H1 (cell line): Measurements from ENCODE around the gene EEPD1. TPM values are rescaled to one million over a fixed set of nuclear protein-coding genes. Genes with fewer than 3 reads are reported as not detected.
A peak's percentile ranks its signal among the peaks of the same experiment; 100 is the strongest.

Source experiments
- CTCF ChIA-PET: fragments of 300-600 bp; sonication (Branson Sonifier 250); formaldehyde crosslinking; loops from one replicate; lab custom pipeline; 2021; ENCODE audit not compliant: partially characterized antibody; lab: Charles Lee
- POLR2A ChIA-PET: fragments of 300-600 bp; sonication (Branson Sonifier 250); formaldehyde crosslinking; loops from one replicate; lab custom pipeline; 2021; ENCODE audit warnings: inconsistent platforms; ENCODE audit not compliant: partially characterized antibody; lab: Charles Lee
- DNase-seq, 2 experiments: peaks; one replicate each; pipeline versions ENCODE4 v3.0.0 to v3.0.0-alpha.2; 2010 to 2022; ENCODE audit warnings: low spot score in 2 of 2, low read depth in 1 of 2, mixed read lengths in 1 of 2
- FAIRE-seq: peaks from 2 replicates; lab custom pipeline; 2011; peaks lifted over from hg19 to GRCh38; lab: Jason Lieb, UNC
- H2AFZ ChIP-seq: 2 replicates; pipeline ENCODE4 v1.8.1; 2012; ENCODE audit warnings: low read length, inconsistent platforms
- H2AK5ac ChIP-seq: 2 replicates; pipeline ENCODE4 v1.6.1; 2013; ENCODE audit warnings: low read depth, low read length
- H2BK120ac ChIP-seq: replicated peaks from 2 replicates; pipeline ENCODE3; 2013; ENCODE audit warnings: low read depth, low read length, inconsistent platforms
- H2BK12ac ChIP-seq: 2 replicates; pipeline ENCODE4 v1.6.1; 2013; ENCODE audit warnings: low read depth, low read length
- H2BK15ac ChIP-seq: 2 replicates; pipeline ENCODE4 v1.6.1; 2013; ENCODE audit warnings: low read length
- H2BK20ac ChIP-seq: 2 replicates; pipeline ENCODE4 v1.6.1; 2013; ENCODE audit warnings: low read length
- H2BK5ac ChIP-seq: 2 replicates; pipeline ENCODE4 v1.6.1; 2013; ENCODE audit warnings: low read depth, low read length
- H3K14ac ChIP-seq: 2 replicates; pipeline ENCODE4 v1.6.1; 2013; ENCODE audit warnings: inconsistent platforms; ENCODE audit not compliant: insufficient read length
- H3K18ac ChIP-seq: 2 replicates; pipeline ENCODE4 v1.6.1; 2013; ENCODE audit warnings: low read length; ENCODE audit errors: extremely low read depth
- H3K23ac ChIP-seq: 2 replicates; pipeline ENCODE4 v1.6.1; 2013; ENCODE audit warnings: inconsistent platforms; ENCODE audit not compliant: insufficient read length
- H3K23me2 ChIP-seq: 2 replicates; pipeline ENCODE4 v1.6.1; 2013; ENCODE audit warnings: low read depth, low read length
- H3K27ac ChIP-seq: 2 replicates; pipeline ENCODE4 v1.6.1; 2011; ENCODE audit warnings: low read depth, low read length, inconsistent platforms
- H3K27me3 ChIP-seq, 4 experiments: replicated peaks in 1 of 4; 1 replicate in 1 of 4; 2 replicates in 3 of 4; pipeline versions ENCODE4 v1.6.1 to v1.8.1; 2011 to 2013; ENCODE audit warnings: low read length in 3 of 4, mild to moderate bottlenecking in 3 of 4, inconsistent platforms in 2 of 4, mixed read lengths in 2 of 4, moderate library complexity in 1 of 4; ENCODE audit not compliant: control insufficient read depth in 3 of 4, insufficient read depth in 3 of 4; ENCODE audit errors: extremely low read depth in 1 of 4
- H3K36me3 ChIP-seq, 4 experiments: 2 replicates each; pipeline versions ENCODE4 v1.6.1 to v1.8.1; 2011 to 2013; ENCODE audit warnings: mild to moderate bottlenecking in 4 of 4, low read length in 3 of 4, moderate library complexity in 2 of 4, control low read depth in 1 of 4, inconsistent platforms in 1 of 4; ENCODE audit not compliant: insufficient read depth in 4 of 4, control insufficient read depth in 2 of 4
- H3K4ac ChIP-seq: replicated peaks from 2 replicates; pipeline ENCODE3; 2013; ENCODE audit warnings: low read length, low read depth, mixed read lengths, inconsistent platforms; ENCODE audit not compliant: insufficient read length
- H3K4me1 ChIP-seq, 4 experiments: replicated peaks in 1 of 4; 1 replicate in 1 of 4; 2 replicates in 3 of 4; pipeline versions ENCODE4 v1.6.1 to v1.8.1; 2011 to 2013; ENCODE audit warnings: low read length in 3 of 4, inconsistent platforms in 2 of 4, mixed read lengths in 1 of 4; ENCODE audit not compliant: insufficient read depth in 4 of 4, control insufficient read depth in 3 of 4
- H3K4me2 ChIP-seq, 2 experiments: 2 replicates each; pipeline versions ENCODE4 v1.6.1 to v1.8.1; 2011 to 2013; ENCODE audit warnings: low read depth in 2 of 2, low read length in 2 of 2, control low read depth in 1 of 2, inconsistent platforms in 1 of 2, mild to moderate bottlenecking in 1 of 2; ENCODE audit not compliant: insufficient read depth in 1 of 2
- H3K4me3 ChIP-seq, 4 experiments: fragments of 200-600, 300-600 bp in 1 of 4; sonication (generic), shearing (Covaris generic), sonication (Bioruptor Twin) in 1 of 4; 2 replicates each; pipeline versions ENCODE4 v1.5.1 to v1.8.1; 2011 to 2016; ENCODE audit warnings: low read length in 4 of 4, low read depth in 3 of 4, control low read depth in 2 of 4, inconsistent platforms in 2 of 4, mild to moderate bottlenecking in 2 of 4, mixed read lengths in 1 of 4, moderate library complexity in 1 of 4; ENCODE audit not compliant: insufficient read depth in 2 of 4; ENCODE audit errors: extremely low read depth in 1 of 4
- H3K56ac ChIP-seq: replicated peaks from 2 replicates; pipeline ENCODE3; 2013; ENCODE audit warnings: low read depth, mild to moderate bottlenecking, mixed read lengths, low read length, inconsistent platforms; ENCODE audit not compliant: insufficient read length
- H3K79me1 ChIP-seq: 2 replicates; pipeline ENCODE4 v1.6.1; 2013; ENCODE audit warnings: low read depth, low read length, control low read depth
- H3K79me2 ChIP-seq, 2 experiments: 2 replicates each; pipeline versions ENCODE4 v1.6.1 to v1.8.1; 2012 to 2013; ENCODE audit warnings: low read length in 2 of 2, mild to moderate bottlenecking in 2 of 2, inconsistent platforms in 1 of 2; ENCODE audit not compliant: insufficient read depth in 2 of 2, control insufficient read depth in 1 of 2
- H3K9ac ChIP-seq, 4 experiments: replicated peaks in 1 of 4; 1 replicate in 1 of 4; 2 replicates in 3 of 4; pipeline versions ENCODE4 v1.6.1 to v1.8.1; 2011 to 2013; ENCODE audit warnings: low read depth in 3 of 4, low read length in 3 of 4, control low read depth in 2 of 4, mild to moderate bottlenecking in 2 of 4, moderate library complexity in 2 of 4, inconsistent platforms in 1 of 4; ENCODE audit errors: extremely low read depth in 1 of 4
- H3K9me3 ChIP-seq, 2 experiments: 2 replicates each; pipeline versions ENCODE4 v1.6.1 to v1.8.1; 2012 to 2013; ENCODE audit warnings: mild to moderate bottlenecking in 2 of 2, moderate library complexity in 2 of 2, control low read depth in 1 of 2, inconsistent platforms in 1 of 2, low read depth in 1 of 2, low read length in 1 of 2, mixed read lengths in 1 of 2; ENCODE audit not compliant: insufficient read depth in 2 of 2
- H4K20me1 ChIP-seq, 2 experiments: replicated peaks in 1 of 2; 2 replicates each; pipeline versions ENCODE3 to v1.8.1; 2011 to 2013; ENCODE audit warnings: inconsistent platforms in 2 of 2, low read length in 2 of 2, mild to moderate bottlenecking in 1 of 2; ENCODE audit not compliant: insufficient read depth in 2 of 2, control insufficient read depth in 1 of 2
- H4K5ac ChIP-seq: 2 replicates; pipeline ENCODE4 v1.6.1; 2013; ENCODE audit warnings: low read length, low read depth, mixed read lengths, inconsistent platforms; ENCODE audit not compliant: insufficient read length
- H4K8ac ChIP-seq: 2 replicates; pipeline ENCODE4 v1.8.0; 2013; ENCODE audit warnings: mild to moderate bottlenecking, moderate library complexity, low read length, inconsistent platforms; ENCODE audit not compliant: insufficient read depth; ENCODE audit errors: extremely low read depth
- H4K91ac ChIP-seq: replicated peaks from 2 replicates; pipeline ENCODE3; 2013; ENCODE audit warnings: low read length, mixed read lengths, inconsistent platforms; ENCODE audit not compliant: insufficient read length
- SAP30 ChIP-seq: fragments of 300-600 bp; sonication (generic); IDR thresholded peaks from 2 replicates; pipeline ENCODE4 v1.7.1; 2012; ENCODE audit warnings: low read length, moderate library complexity, mild to moderate bottlenecking, inconsistent platforms; ENCODE audit not compliant: insufficient read depth, insufficient replicate concordance
- SIN3A ChIP-seq, 2 experiments: IDR thresholded peaks in 1 of 2; conservative IDR thresholded peaks in 1 of 2; 2 replicates each; pipeline ENCODE4 v1.6.1; 2011 to 2012; ENCODE audit warnings: low read length in 2 of 2, improper control_type of control experiment in 1 of 2, low read depth in 1 of 2, mild to moderate bottlenecking in 1 of 2
- WGBS, 2 experiments: shearing (Covaris generic) in 1 of 2; methylation state at CpG; one replicate each; pipeline versions ENCODE4 v1.1.6 to v1.1.7; 2013 to 2015; ENCODE audit warnings: low lambda C conversion rate in 2 of 2, mixed read lengths in 2 of 2, inconsistent platforms in 1 of 2, low coverage in 1 of 2, missing lambda C conversion rate in 1 of 2; ENCODE audit not compliant: insufficient replicate concordance in 2 of 2, insufficient coverage in 1 of 2, insufficient read length in 1 of 2; ENCODE audit errors: extremely low coverage in 1 of 2, missing lambda C conversion rate in 1 of 2; 5-methylcytosine and 5-hydroxymethylcytosine counted together
- polyA plus RNA-seq, 7 experiments: library from polyadenylated mRNA; depleted of rRNA in 3 of 7; stranded (reverse) in 5 of 7; unstranded in 2 of 7; fragments of >200 nt in 5 of 7; fragments of 200-250 nt in 2 of 7; gene quantifications; 1 replicate in 5 of 7; 2 replicates in 1 of 7; 4 replicates in 1 of 7; pipeline versions ENCODE4 v1.2.1 to v1.2.3, GENCODE V29; 2011 to 2013; ENCODE audit warnings: missing spikeins in 2 of 7, mixed read lengths in 2 of 7
- total RNA-seq: library from RNA; stranded (reverse); fragmentation: NEBNext Ultra II Directional; extraction: Animal tissue kit (Norgen Biotek cat#: 25700); gene quantifications from 2 replicates; pipeline ENCODE4 v1.2.1, GENCODE V29; 2021
- TF ChIP-seq, protein P1 (sequence below): IDR thresholded peaks from 2 replicates; pipeline ENCODE4 v1.6.1; 2012; ENCODE audit warnings: low read length, inconsistent platforms

EEPD1 gene
- total and polyA plus RNA-seq, 2 of the 8 experiments (the other 6 are each of a cell fraction or from before 2014, with no cell fraction given): 3.1 to 7.8 TPM

GRCh38 chr7:36279926-36280315 is 126.9 kb downstream of the EEPD1 start:
- Histone ChIP-seq H3K27ac (0 out of 2 replicates have a peak overlapping the region, but pooled peaks have one; percentile 77), H3K79me2 (no peaks in the 10 kb centered on the region), H4K91ac (peak overlapping the region; percentile 29), H2BK20ac (peak overlapping the region; percentile 98), H4K20me1 (no peaks in the 10 kb centered on the region), H2BK120ac (peak overlapping the region; percentile 80), H2AFZ (no peak overlapping the region), H3K4me2 (no peak overlapping the region), H3K23me2 (no peaks in the 10 kb centered on the region), H3K18ac (peak overlapping the region; percentile 64; the same call in 1 of the 2 replicates), H4K5ac (peak overlapping the region; percentile 3), H3K4me1 (peaks cover 27 to 66% (median 45%) of the 10 kb centered on the region in 4 experiments), H3K4ac (no peak overlapping the region), H3K9me3 (no peaks in the 10 kb centered on the region), H3K27me3 (no peaks in the 10 kb centered on the region), H3K36me3 (no peaks in the 10 kb centered on the region), H3K56ac (no peak overlapping the region), H3K79me1 (no peaks in the 10 kb centered on the region), H3K14ac (no peak overlapping the region), H2BK5ac (peak overlapping the region; percentile 48; the same call in 1 of the 2 replicates), H2BK12ac (peak overlapping the region; percentile 45; the same call in 1 of the 2 replicates), H3K9ac (no peak overlapping the region), H2BK15ac (peak overlapping the region; percentile 37; the same call in 1 of the 2 replicates), H3K4me3 (no peak overlapping the region), H2AK5ac (peak overlapping the region; percentile 44), H4K8ac (no peak overlapping the region), H3K23ac (no peak overlapping the region)
- FAIRE-seq: no peak
- DNase-seq: no peak
- 83% methylated on average over 9 of the region's 9 CpGs; no CpG with 5 or more reads in 1 of the 2 experiments for WGBS, 2 experiments
- TF ChIP-seq, protein P1, sequence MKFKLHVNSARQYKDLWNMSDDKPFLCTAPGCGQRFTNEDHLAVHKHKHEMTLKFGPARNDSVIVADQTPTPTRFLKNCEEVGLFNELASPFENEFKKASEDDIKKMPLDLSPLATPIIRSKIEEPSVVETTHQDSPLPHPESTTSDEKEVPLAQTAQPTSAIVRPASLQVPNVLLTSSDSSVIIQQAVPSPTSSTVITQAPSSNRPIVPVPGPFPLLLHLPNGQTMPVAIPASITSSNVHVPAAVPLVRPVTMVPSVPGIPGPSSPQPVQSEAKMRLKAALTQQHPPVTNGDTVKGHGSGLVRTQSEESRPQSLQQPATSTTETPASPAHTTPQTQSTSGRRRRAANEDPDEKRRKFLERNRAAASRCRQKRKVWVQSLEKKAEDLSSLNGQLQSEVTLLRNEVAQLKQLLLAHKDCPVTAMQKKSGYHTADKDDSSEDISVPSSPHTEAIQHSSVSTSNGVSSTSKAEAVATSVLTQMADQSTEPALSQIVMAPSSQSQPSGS: no peak
- TF ChIP-seq SIN3A (conservative IDR thresholded peaks at IDR 0.05 in 1 of 2, IDR thresholded peaks at IDR 0.05 in 1 of 2; ENCODE audit: low read depth in 1 of 2, low read length in 2 of 2): no peak
- no peak for TF ChIP-seq SAP30
- ChIA-PET POLR2A (interaction anchor here (0.7 to 1.5 kb wide), 4 partner anchors 9 to 296 kb away, joined by 3 to 5 read pairs (median 3); no protein-coding TSS in a partner anchor), CTCF (interaction anchor here (0.7 to 7.6 kb wide), 8 partner anchors 11 to 258 kb away, joined by 3 to 35 read pairs (median 4); no protein-coding TSS in a partner anchor)
